ENCODE data around the gene SLF1.

Gene SLF1

GRCh38 chr5:94707359-94707758 lies 88.9 kb downstream of the SLF1 start:
- in situ Hi-C loops (cut with HindIII; ENCODE audit: low sequenced_read_pairs), result no loop called here

GRCh38 chr5:94709277-94709676 lies 90.8 kb downstream of the SLF1 start:
- in situ Hi-C loops (cut with HindIII; ENCODE audit: low sequenced_read_pairs), result no loop called here

GRCh38 chr5:94711785-94712184 lies 93.3 kb downstream of the SLF1 start:
- in situ Hi-C loops (cut with HindIII; ENCODE audit: low sequenced_read_pairs), result no loop called here

GRCh38 chr5:94715768-94716167 lies 97.3 kb downstream of the SLF1 start:
- in situ Hi-C loops (cut with HindIII; ENCODE audit: low sequenced_read_pairs), result no loop called here

- in situ Hi-C loops (cut with HindIII; ENCODE audit: low sequenced_read_pairs), result no loop called here
Observed at GRCh38 chr5:94725142-94725541, 106.7 kb downstream of the SLF1 start.

DNA sequence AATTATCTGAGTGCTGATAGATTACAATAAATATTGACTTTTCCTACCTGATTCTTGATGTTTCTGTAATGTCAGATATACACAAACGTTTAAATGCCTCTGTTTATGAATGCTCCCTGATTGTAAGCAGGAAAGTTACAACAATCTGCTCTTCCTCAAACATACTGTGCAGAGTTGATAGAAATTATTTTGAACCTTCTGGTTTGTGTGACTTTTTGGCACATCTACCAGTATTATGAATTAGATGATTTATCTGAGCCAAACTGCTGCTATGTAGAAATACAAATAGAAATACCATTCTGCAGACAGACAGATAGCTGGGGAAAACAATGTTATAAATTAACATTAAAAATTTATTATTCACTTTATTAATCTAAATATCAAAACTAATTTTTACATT lies 113.0 kb downstream of the SLF1 start:
- in situ Hi-C loops (cut with HindIII; ENCODE audit: low sequenced_read_pairs), result no loop called here

DNA sequence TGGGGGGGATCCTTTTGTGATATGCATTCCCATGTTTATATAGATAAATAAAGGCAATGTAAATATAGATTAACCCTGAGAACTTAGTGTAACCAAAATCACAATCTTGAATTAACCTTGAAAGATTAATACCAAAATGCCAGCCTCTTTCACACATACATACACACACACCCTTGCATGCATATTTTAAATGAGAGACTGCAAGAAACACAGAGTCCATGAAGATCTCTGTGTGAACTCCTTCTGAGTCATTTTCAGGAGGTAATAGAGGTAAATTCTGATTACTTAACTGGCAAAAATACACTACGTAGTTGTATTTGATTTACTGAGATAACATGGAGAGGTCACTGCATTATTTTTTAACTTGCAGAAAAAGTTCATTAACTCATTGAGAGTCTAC lies 118.0 kb downstream of the SLF1 start:
- in situ Hi-C loops (cut with HindIII; ENCODE audit: low sequenced_read_pairs), result no loop called here

DNA sequence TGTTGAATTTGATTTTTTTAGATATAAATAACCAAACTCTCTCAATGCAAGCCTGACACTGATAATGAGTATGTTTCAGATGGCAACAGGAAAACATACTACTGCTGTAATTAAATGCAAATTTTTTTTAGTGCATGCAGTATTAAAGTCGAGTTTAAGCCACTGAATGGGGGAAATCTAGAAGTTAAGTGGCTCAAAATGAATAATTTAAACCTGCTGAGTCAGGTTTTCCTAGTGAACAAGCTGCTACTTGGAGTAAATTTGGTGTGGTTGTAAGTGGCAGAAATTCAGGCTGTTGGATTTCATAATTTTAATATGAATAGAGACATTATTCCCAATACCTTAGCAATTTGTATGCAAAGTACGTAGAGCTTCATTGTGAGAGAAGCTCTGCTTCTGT lies 121.8 kb downstream of the SLF1 start:
- in situ Hi-C loops (cut with HindIII; ENCODE audit: low sequenced_read_pairs), result no loop called here

GRCh38 chr5:94742852-94743251 lies 124.4 kb downstream of the SLF1 start:
- in situ Hi-C loops (cut with HindIII; ENCODE audit: low sequenced_read_pairs), result no loop called here

DNA sequence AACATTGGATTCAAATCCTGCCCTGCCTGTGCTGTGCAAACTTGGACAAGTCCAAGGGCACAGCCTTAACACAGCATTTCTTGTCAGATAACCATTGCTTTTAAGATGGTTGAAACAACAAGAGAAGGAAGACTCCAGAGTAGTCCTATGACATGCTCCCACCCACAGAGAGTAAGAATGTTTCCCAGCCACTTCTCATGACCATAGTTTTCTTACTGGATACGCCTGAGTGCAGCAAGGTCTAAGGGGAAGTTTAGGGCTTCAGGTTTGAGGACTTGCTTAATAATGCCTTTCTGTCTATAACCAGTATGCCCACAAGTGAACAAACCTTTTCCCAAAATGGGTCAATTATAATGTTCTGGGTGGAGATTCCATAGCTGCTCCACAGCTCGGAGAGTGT lies 126.4 kb downstream of the SLF1 start:
- in situ Hi-C loops (cut with HindIII; ENCODE audit: low sequenced_read_pairs), result no loop called here

- in situ Hi-C loops (cut with HindIII; ENCODE audit: low sequenced_read_pairs), result no loop called here
Observed at GRCh38 chr5:94745786-94746730, 127.6 kb downstream of the SLF1 start.

GRCh38 chr5:94746731-94747124 lies 128.3 kb downstream of the SLF1 start:
- in situ Hi-C loops (cut with HindIII; ENCODE audit: low sequenced_read_pairs), result no loop called here
